Stimulated activated CD8-positive, alpha-beta memory T cell treated with anti-CD3 and anti-CD28 coated beads, Interleukin-7, amount 100 ng/mL, for 4 hours (primary cell): ENCODE measurements around the gene CIITA.
"Not testable (repeated sequence)": the region's sequence is repeated elsewhere in the genome, so short reads cannot be mapped to it uniquely, and the experiment has no call there.

Experiments used
- DNase-seq, 2 donors: peaks; one replicate each; pipeline ENCODE4 v3.0.0-alpha.2; 2020; ENCODE audit warnings: low read depth in 2 of 2

The CIITA gene

DNA sequence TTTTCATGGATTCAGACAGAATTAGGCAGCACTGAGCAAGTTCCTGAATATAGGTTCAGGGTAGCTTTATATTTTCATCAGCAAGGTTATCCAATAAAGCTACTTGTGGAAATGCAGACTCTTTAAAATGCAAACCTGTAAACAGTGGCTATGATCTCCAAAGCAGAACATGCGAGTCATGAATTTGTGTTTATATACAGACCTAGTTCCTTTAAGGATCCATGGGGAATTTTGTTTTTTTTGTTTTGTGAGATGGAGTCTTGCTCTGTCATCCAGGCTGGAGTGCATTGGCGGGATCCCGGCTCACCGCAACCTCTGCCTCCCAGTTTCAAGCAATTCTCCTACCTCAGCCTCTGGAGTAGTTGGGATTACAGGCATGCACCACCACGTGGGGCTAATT is 82.2 kb downstream of the CIITA start:
- DNase-seq, result no peak

DNA sequence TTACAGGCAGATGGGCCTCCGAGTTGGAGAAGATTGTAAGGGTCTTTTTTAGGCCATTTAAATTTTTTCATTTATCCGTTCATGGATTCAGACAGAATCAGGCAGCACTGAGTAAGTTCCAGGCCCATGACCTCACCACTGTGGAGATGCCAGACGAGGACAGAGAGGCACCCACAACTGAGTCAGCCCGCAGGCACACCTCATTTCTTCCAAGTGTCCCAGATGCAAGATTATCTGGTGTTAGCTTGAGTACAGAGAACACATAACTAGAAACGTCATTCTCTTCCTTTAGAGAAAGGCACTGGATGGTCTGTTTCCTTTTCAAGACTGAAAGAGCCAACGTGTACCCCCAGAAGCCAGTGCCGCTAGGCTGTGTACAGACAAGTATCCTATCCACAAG is 84.2 kb downstream of the CIITA start:
- DNase-seq, result no peak

DNA sequence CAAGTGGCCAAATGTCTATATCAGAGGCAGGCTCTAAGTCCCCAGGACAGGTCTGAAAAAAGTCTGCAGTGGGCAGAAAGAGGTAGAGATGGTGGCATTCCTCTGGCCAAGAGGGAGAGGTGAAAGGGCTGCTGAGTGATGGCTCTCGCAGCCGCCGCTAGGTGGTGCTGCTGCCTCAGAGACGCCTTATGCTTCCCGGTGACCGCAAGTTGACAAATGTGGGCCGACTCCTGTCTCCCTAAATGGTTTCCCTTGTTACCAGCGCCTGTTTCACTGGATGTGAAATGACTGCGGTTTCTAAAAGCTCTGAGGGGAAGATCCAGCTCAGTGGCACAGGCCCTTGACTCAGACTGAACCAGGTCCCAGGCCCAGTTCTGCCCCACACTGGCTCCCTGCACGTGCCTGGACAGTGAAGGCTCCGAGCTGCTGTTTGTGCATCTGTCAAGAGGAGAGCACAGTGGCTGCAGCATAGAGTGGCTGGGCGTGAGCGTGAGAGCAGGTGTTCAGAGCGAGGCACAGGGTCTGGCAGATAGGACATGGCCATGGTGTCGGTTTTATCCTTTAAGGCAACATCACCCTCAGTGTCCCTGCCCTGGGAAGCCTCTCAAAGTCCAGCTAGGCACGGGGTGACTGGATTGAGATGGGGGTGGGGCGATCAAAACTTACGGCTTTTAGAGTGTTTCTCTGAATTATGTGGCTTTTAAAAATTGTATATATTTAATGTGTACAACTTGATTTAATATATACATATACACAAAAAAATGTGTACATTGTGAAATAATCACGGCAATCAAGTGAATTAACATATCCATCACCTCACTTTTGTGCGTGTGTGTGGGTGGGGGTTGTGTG is 87.3 kb downstream of the CIITA start:
- DNase-seq, result peak; percentile 64 to 70

DNA sequence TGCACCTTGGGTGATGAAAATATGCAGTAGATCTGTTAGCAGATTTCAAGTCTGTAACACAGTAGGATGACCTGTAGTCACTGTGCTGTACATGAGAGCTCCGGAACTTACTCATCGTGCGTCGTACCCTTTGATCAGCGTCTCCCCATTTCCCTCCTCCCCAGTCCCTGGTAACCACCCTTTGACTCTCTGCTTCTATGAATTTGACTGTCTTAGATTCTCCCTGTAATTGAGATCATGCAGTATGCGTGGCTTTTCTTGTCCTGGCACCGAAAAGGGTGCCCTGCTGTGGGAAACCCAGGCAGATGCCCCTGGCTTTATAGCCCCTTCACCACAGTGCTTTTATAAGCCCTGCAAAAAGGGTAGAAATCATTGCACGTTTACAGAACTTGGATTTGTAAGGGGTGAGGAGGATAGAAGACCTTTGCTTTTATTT is 87.9 kb downstream of the CIITA start:
- DNase-seq, result peak; percentile 32 to 59

DNA sequence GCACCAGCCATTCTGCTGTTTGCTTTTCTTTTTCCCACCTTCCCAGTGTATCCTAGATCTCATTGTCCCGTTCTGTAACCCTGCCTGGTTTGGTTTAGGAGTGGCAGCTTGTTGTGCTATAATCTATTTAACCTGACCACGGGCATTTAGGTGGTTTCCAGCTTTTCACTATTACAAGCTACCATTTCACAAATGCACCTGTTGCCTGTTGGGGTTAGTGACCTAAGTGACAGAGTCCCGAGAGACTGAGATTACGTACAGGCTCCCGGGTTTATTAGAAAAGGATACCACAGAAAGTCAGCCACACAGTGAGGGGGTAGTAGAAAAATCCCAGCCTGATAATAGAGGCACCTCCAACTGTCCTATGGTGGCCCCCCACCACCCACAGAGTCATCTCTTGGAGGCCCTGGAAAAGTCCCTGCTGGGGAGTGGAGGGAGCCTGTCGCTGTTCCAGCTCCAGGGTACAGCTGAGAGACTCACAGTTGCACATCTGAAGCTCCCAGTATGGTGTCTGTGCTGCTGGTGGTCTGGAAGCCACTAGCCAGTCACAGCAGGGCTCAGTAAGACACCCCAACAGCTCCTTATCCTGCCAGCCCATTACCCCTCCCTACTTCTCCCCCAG is 88.5 kb downstream of the CIITA start:
- no peak for DNase-seq

DNA sequence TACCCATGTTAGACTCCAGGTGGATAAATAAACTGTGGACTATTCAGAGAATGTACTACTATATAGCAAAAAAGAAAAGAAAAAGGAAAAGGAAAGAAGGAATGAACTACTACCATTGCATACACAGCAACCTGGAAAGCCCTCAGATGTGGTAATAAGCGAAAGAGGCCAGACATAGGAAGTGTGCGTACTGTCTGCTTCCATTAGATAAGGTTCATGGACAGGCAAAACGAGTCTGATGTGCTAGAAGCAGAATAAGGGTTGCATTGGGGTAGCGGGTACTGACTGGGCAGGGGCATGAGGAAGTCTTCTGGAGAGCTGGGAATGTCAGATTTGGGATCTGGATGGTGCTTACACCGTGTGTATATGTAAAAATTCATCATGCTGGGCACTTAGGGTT is 89.1 kb downstream of the CIITA start:
- no peak for DNase-seq

DNA sequence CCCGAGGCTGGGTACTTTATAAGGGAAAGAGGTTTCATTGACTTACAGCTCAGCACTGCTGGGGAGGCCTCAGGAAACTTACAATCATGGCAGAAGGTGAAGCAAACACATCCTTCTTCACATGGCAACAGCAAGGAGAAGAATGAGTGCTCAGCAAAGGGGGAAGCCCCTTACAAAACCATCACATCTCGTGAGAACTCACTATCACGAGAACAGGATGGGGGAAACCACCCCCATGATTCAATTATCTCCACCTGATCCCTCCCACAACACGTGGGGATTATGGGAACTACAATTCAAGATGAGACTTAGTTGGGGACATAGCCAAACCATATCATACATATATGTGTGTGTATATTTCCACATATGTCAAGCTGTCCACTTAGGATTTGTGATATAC is 89.6 kb downstream of the CIITA start:
- DNase-seq, result not testable (repeated sequence)

DNA sequence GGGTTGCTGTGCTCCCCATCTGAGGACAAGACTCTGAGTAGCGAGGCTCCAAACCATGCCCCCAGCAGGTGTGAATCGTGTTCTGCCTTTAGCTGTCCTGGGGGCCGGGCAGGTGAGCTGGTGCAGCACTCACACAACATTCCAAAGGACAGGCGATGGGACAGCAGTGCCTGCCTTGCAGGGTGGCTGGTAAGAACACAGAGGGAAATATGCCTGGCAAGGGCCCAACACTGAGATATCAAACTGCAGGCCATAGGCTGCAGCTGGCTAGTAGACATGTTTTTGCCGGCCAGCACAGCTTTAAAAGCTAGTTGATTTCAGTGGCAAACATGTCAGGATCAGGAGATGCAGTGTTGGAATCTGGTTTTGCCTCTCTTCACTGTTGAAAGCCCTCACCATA is 91.0 kb downstream of the CIITA start:
- DNase-seq, result no peak

DNA sequence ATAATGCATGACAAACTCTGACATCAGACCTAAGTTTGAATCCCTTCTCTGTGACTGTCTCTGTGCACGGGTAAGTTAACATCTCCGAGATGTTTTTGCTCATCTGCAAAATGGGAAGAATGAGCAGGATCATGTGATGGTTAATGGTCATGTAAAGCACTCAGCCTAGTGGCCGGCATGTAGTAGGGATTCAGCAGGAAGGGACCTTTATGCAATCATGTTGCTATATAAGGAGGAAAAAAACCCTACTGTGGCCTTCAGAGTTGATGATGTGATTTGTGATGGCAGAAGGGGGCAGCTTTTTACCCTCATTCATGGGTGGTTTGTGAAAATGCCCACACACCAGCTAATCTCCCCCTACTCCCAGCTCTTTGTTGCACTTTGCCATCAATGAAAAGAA is 91.5 kb downstream of the CIITA start:
- no peak for DNase-seq

DNA sequence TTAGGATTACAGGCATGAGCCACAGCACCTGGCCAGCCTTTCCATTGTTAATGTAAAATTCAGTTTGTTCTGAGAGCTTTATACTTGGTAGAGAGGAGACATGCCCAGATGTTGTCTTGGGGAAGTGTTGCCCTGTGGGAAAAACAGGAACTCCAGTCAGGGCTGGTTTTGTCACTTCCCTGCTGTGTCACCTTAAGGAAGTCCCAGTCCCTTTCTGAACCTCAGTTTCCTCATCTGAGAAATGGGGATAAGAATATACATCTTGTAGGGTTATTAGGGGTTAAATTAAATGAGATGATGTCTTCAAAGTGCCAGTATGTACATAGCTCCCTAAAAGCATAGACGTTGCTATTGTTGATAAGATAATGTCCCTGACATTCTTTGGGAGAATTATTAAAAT is 92.6 kb downstream of the CIITA start:
- DNase-seq, result no peak

DNA sequence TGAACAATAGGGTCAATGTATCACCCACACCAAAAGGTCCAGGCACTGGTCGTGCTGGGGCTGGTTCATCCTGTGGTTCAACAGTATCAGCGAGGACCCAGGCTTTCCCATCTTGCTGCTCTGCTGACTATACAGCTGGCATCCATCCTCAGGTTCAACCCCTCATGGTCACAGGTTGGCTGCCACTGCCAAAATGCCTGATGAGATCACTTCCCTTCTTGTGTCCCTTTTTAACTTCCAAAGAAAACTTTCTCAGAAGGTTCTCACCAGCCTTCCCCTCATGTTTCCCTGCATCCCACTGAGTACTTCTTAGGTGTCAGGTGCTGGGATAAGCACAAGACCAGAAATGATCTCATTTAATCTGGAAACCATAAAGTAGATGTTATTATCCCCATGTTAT is 93.1 kb downstream of the CIITA start:
- DNase-seq, result no peak

DNA sequence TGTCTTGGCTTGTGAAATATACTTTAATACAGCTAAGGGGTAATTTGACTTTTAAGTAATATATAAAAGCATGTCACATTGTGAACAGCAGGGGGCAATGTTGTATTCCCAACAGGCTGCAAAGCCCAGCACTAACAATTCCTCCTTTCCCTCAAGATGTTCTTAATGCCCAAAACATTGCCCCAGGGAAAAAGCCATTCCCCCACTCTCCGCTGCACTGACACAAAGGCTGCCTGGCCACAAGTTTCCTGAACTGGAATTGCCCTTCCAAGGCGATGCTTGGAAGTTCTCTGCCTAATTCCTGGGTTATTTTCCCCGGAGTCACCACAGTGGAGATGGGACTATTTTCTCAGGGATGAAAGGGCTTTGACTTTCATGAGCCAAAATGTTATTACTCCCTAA is 94.6 kb downstream of the CIITA start:
- peak in 1 of 2 donors; percentile 14 for DNase-seq

DNA sequence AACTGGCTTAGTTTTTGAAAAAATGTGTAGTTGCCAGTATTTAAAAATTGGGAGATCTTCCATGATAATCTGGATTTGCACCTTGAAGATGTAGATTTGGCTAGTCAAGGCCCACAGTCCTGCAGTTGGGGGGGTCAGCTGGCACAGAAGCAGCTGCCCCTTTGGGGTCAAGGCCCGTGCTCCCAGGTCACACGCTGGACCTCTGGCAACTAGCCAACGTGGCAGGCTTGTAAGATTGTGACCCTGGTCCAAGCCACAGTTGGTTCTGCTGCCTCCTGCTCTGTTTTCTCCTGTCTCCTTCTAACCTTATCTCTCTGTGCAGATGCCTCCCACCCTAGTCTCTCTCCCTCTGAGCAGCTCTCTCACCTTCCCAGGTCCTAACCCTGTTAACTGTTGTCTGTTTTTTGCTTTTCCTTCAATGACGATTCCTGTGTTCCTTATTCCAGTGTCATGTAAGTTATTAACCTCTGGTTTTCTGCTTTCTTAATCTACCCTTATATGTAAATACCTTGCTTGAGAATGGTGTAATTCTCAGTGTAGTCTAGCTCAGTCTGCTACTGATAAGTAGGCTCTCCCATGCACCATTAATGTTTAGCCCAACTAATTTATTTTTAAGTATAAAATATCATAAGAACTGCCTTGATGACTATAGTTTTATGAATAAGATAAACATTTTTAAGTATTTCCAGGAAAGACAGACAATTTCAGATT is 95.3 kb downstream of the CIITA start:
- DNase-seq, result no peak

DNA sequence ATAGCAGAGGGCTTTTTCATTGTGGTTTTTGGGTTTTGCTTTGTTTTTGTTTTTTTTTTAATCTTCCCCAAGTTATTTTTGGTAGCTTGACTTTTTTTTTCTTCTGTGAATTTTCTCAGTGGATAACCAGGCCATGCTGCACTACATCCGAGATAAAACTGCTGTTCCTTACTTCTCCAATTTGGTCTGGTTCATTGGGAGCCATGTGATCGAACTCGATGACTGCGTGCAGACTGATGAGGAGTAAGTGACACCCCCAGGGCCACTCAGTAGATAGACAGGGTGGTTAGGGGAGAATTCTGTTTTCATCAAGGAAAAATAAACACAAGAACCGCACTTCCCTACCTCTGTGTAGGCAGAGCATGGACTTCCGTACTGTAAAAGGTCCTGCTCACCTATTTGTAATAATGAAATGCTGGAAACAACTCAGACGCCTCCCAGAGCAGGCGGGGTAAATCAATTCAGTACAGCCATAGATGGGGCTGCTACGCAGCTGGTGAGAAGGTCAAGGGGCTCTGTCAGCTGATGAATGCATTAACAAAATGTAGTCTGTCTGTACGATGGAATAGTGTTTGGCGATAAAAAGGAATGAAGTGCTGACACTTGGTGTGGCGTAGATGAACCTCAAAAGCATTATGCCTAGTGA is 95.9 kb downstream of the CIITA start:
- DNase-seq, result no peak

DNA sequence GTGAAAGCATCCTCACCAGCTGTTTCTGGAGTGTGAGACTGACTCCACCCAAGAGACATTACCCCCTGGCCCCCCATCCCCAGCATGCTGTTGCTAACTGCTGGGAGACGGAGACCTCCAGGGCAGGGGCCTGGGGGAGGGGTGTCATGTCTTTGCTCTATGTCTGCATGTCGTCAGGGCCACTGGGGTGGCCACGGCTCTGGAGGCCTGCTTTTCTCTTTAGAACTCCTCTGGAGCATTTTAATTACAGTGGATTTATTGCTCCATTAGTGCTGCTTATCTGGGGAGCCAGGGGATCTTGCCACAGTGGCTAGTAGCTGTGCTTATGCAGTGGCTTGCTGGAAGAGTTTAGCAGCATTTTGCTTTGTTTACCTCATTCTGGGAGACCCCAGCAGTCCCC is 99.6 kb downstream of the CIITA start:
- DNase-seq, result no peak

DNA sequence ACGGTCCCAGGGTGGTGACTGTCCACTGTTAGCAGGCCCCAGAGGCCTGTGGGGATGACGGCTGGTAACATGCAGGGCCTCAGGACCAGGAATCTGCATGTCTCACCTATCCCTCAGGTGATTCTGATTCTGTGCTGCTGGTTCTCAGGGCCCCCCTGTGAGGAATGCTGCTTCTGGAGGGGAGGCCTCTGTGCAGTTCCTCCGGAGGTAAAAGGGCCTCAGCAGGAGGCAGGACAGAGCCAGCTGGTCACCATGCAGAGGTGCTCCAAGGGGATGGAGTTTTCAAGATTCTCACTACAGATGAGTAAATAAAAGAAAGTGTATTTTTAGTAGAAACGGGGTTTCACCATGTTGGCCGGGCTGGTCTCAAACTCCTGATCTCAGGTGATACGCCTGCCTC is 101.1 kb downstream of the CIITA start:
- DNase-seq, result no peak

DNA sequence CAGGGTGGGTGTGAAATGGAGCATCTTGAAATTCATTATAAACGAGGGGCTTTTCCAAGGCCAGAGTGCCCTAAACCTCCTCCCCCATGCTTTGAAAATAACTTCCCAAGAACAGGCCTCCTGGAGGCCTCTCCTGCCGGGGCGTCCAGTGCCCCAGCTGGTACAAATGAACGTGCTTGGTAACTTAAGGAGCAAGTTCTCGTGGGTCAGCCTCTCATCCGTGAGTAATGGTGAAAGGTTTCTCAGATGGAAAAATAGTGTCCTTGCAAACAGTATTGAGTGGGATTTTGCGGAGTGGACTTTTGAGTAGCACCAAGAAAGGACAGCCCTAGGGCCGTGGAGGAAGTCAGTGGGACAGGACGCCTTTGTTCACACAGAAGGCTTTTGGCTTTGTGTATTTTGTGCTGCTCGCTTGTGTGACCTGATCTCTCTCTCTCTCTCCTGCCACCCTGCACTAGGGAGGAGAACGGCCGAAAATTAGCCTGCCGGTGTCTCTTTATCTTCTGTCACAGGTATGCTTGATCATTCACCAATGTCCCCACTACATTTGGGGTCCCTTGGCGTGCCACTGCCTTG is 102.0 kb downstream of the CIITA start:
- DNase-seq, result no peak

DNA sequence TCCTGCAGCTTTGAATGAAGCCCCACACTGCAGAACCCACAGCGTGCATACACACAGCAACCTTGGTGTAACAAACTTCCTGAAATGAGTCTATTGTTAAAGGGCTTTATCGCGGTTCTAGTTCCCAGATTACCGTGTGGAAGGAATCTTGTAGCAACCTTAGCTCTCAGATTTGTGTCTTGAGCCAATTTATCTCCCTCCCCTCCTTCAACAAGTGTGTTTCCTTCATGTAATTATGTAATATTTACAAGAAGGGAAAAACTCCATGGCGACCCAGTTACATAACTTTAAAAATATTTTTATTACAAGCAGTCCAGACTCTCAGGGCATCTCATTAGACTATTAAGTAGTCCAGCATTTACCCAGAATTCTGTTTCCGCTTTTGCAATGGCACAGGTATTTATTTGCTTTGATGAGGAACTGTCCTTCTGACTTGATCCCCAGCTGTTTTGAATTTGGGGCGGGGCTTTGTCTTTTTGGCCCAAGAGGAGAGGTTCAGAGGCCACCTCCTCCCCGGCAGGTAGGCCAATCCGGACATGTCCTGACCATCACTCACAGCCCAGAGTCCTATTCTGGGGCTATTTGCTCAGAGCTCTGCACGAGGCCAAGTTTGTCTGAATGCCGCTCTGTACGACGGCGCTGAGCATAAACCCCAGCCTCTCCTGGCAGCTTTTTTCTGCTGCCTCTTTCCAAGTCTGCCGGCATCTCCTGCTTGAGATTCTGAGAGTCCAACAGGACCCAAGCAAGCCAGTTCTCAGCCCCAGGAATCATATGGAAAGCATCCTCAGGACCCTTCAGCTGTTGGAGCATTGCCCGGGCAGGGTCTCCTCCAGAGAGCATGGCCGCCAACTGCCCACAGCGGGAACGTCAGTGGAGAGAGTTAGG is 103.0 kb downstream of the CIITA start:
- DNase-seq, result no peak

DNA sequence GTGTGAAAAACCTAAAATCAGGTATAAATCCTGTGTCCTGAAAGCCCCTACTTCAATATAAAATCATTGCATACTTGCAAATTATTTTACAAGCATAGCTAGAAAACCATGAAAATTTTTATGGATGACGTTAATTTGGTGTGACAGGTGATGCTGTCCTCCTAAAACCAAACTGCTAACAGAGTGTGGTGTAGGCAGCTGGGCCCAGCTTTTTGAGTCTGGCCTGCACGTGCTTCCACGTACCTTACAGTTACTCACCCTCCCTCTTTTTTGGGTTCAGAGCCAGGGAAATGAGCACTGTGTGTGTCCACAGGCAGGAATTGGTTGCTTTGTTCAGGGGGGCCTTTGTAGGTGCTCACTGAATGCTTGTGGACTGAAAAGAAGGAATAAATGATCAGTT is 103.8 kb downstream of the CIITA start:
- DNase-seq, result no peak

DNA sequence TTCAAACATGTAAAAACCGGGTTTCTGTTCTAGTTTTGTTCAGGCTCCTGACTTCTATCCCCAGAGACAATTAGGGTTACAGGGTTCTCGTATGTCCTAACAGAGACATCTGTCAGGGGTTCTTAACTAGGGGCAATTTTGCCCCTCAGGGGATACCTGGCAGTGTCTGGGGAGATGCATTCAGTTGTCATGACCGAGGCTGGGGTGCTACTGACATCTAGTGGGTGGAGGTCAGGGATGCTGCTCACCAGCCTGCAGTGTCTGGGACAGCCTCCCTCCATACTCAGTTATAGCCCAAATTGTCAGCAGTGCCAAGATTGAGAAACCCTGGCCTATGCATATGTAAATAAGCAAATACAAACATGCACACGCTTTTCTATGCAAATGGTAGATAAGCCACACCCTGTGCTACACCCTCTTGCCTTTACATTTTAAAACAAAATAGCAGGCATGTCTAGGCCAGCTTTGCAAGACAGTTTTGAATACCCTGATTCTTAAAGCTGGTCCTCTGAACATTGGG is 104.8 kb downstream of the CIITA start:
- no peak for DNase-seq
